ENCODE measurements around the gene PTPRU. TPM values are rescaled to one million over a fixed set of nuclear protein-coding genes. Genes with fewer than 3 reads are reported as not detected.

PTPRU gene
- total RNA-seq, 6 experiments from 2014 or later, result 5.6 to 8.1 (median 7.0) TPM

DNA sequence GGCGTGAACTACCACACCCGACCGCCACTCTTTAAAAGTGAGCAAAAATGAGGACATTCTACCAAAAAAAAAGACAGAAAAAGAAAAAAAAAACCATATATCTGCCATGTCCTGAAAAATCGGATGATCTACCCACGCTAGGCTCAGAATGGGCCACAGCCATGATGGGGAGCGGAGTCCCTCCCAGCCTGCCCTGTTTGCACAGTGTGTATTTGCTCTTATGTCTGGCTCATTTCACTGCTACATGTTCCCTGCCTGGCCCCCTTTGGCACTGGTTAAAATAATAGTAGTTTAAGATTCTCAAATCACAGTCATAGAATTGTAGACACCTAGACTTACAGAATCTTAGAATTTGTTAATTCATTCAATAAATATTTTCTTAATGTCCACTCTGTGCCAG, 121.9 kb downstream of the PTPRU start:
- Mint-ChIP-seq H3K4me3 (no peak overlapping the region), H3K36me3 (ENCODE audit: low read depth) (no peaks in the 10 kb centered on the region), H3K9me3 (no peaks in the 10 kb centered on the region), H3K27ac (no peak overlapping the region), H3K4me1 (ENCODE audit: low read depth) (peaks cover 6% of the 10 kb centered on the region), H3K27me3 (ENCODE audit: insufficient read depth) (peaks cover 29% of the 10 kb centered on the region)
- DNase-seq, result no peak
- TF ChIP-seq, protein P1, sequence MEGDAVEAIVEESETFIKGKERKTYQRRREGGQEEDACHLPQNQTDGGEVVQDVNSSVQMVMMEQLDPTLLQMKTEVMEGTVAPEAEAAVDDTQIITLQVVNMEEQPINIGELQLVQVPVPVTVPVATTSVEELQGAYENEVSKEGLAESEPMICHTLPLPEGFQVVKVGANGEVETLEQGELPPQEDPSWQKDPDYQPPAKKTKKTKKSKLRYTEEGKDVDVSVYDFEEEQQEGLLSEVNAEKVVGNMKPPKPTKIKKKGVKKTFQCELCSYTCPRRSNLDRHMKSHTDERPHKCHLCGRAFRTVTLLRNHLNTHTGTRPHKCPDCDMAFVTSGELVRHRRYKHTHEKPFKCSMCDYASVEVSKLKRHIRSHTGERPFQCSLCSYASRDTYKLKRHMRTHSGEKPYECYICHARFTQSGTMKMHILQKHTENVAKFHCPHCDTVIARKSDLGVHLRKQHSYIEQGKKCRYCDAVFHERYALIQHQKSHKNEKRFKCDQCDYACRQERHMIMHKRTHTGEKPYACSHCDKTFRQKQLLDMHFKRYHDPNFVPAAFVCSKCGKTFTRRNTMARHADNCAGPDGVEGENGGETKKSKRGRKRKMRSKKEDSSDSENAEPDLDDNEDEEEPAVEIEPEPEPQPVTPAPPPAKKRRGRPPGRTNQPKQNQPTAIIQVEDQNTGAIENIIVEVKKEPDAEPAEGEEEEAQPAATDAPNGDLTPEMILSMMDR (IDR thresholded peaks at IDR 0.05), result no peak

DNA sequence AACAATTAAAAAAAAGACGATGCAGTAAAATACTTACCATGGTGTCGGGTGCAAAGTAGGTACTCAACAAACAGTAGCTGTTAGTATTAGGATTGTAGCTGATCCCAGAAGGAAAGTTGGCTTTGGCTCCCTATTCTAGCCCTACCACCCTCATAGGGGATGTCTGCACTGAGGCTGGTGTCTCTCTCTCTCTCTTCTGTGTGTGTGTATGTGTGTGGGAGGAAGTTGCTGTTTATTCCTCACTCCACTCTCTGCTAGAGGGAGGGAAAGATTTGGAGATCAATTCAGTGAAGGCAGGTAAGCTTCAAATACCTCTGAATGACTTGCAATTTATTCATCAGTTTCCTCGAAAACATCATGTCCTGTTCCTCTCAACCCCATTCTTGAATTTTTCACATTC, 124.4 kb downstream of the PTPRU start:
- H3K27ac Mint-ChIP-seq, result no peak overlapping the region

DNA sequence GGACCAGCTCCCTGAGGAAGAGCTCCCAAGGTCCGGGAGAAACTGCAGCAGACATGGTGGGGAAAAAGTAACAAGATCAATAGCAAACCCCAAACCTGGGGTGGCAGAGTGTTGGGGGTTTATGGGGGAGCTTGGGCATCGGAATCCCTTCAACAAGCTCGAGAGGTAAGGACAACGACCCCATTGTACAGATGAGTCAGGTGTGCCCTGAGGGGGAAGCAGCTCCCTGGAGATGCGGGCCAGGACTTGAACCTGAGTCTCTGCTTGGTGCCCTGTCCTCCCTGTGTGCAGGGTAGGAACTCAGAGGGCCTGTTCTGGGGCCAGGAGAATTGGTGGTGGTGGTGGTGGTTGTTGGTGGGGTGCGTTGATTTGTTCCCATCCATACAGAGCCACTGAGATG, 125.4 kb downstream of the PTPRU start:
- Mint-ChIP-seq H3K9me3 (no peaks in the 10 kb centered on the region), H3K4me3 (no peak overlapping the region), H3K27me3 (ENCODE audit: insufficient read depth) (peaks cover 24% of the 10 kb centered on the region), H3K36me3 (ENCODE audit: low read depth) (no peaks in the 10 kb centered on the region), H3K4me1 (ENCODE audit: low read depth) (peaks cover 6% of the 10 kb centered on the region), H3K27ac (no peak overlapping the region)
- no peak for DNase-seq
- TF ChIP-seq, protein P1 (IDR thresholded peaks at IDR 0.05), result no peak

More for the DNA sequence above, 124.4 kb downstream of the PTPRU start:
- H3K36me3 Mint-ChIP-seq (ENCODE audit: low read depth), result no peaks in the 10 kb centered on the region
- peaks cover 28% of the 10 kb centered on the region for H3K27me3 Mint-ChIP-seq (ENCODE audit: insufficient read depth)
- peaks cover 6% of the 10 kb centered on the region for H3K4me1 Mint-ChIP-seq (ENCODE audit: low read depth)
- DNase-seq, result no peak
- TF ChIP-seq, protein P1 (IDR thresholded peaks at IDR 0.05), result no peak
- no peaks in the 10 kb centered on the region for H3K9me3 Mint-ChIP-seq
- no peak overlapping the region for H3K4me3 Mint-ChIP-seq

DNA sequence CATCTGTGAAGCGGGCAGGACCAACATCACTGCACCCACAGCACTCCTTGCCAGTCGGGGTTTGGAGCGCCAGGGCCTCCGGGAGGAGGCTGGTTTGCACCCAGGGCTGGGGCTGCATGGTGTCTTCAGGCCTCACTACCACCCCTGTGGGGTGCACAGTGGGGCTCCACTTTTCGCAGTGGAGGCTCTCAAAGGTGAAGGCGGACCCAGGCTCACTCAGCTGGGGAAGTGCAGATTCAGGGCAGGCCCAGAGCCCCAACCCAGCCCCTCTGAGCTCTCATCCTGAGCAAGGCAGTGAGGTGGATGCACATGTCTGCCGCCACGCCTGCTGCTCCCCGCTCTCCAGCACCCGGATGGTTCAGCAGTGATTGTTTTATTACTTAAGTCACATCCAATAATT, 125.8 kb downstream of the PTPRU start:
- peaks cover 24% of the 10 kb centered on the region for H3K27me3 Mint-ChIP-seq (ENCODE audit: insufficient read depth)
- H3K4me1 Mint-ChIP-seq (ENCODE audit: low read depth), result peaks cover 6% of the 10 kb centered on the region
- no peaks in the 10 kb centered on the region for H3K9me3 Mint-ChIP-seq
- H3K27ac Mint-ChIP-seq, result no peak overlapping the region
- no peaks in the 10 kb centered on the region for H3K36me3 Mint-ChIP-seq (ENCODE audit: low read depth)
- DNase-seq, result no peak
- no peak overlapping the region for H3K4me3 Mint-ChIP-seq
- TF ChIP-seq, protein P1 (IDR thresholded peaks at IDR 0.05), result no peak

DNA sequence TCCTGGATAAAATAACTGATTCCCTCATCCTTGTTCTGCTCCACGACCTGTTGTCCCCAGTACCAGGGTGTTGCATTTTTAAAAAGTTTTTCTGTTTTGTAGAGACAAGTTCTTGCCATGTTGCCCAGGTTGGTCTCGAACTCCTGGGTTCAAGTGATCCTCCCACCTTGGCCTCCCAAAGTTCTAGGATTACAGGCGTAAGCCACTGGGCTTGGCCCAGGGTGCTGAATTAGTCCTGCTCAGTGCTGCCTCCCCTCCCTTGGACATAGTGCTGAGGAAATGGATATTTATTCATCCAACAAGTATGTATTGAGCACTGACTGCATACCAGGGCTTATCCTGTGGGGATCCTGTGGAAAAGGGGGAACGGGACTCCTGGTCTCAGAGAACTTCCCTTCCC, 126.4 kb downstream of the PTPRU start:
- H3K27me3 Mint-ChIP-seq (ENCODE audit: insufficient read depth), result peaks cover 24% of the 10 kb centered on the region
- no peaks in the 10 kb centered on the region for H3K9me3 Mint-ChIP-seq

More for the DNA sequence above, 126.4 kb downstream of the PTPRU start:
- no peak overlapping the region for H3K27ac Mint-ChIP-seq
- DNase-seq, result no peak
- TF ChIP-seq, protein P1 (IDR thresholded peaks at IDR 0.05), result no peak
- no peak overlapping the region for H3K4me3 Mint-ChIP-seq
- H3K4me1 Mint-ChIP-seq (ENCODE audit: low read depth), result peaks cover 6% of the 10 kb centered on the region
- no peaks in the 10 kb centered on the region for H3K36me3 Mint-ChIP-seq (ENCODE audit: low read depth)

Measured in HFFc6 (cell line).